PC-9 (cell line): ENCODE data around the gene GPR141. TPM values are rescaled to one million over a fixed set of nuclear protein-coding genes. Genes with fewer than 3 reads are reported as not detected.

Experiments used
- BruUV-seq: library from RNA; stranded (reverse); fragments of 400-500 nt; replicated peaks from 2 replicates; lab custom pipeline; 2021; lab: Mats Ljungman, UMichigan
- CTCF ChIA-PET: fragments of 300-600 bp; sonication (Branson Sonifier 250); formaldehyde crosslinking; loops from one replicate; lab custom pipeline; 2022; ENCODE audit warnings: antibody characterized with exemption; lab: Charles Lee
- POLR2A ChIA-PET: fragments of 300-600 bp; sonication (Branson Sonifier 250); formaldehyde crosslinking; loops from one replicate; lab custom pipeline; 2022; ENCODE audit warnings: antibody characterized with exemption; ENCODE audit not compliant: unreplicated experiment; lab: Charles Lee
- DNase-seq, 2 experiments: peaks; one replicate each; pipeline versions ENCODE4 v3.0.0 to v3.0.0-alpha.2; 2015 to 2022; ENCODE audit warnings: mixed read lengths in 1 of 2
- H2AFZ ChIP-seq: fragments of 200-600 bp; sonication (generic); 2 replicates; pipeline ENCODE4 v1.8.1; 2017; ENCODE audit warnings: antibody characterized with exemption
- H3F3A ChIP-seq: fragments of 200-600 bp; sonication (generic); 2 replicates; pipeline ENCODE4 v1.8.1; 2017; ENCODE audit warnings: antibody characterized with exemption, mild to moderate bottlenecking, low read depth; ENCODE audit not compliant: insufficient read depth
- H3K27ac ChIP-seq: fragments of 200-600 bp; sonication (generic); 2 replicates; pipeline ENCODE4 v1.6.1; 2016; ENCODE audit warnings: mixed run types
- H3K27me3 ChIP-seq: fragments of 200-600 bp; sonication (generic); 2 replicates; pipeline ENCODE4 v1.6.1; 2016; ENCODE audit warnings: low read depth, mixed run types; ENCODE audit not compliant: insufficient read depth
- H3K36me3 ChIP-seq: fragments of 200-600 bp; sonication (generic); 2 replicates; pipeline ENCODE4 v1.6.1; 2016; ENCODE audit warnings: low read depth, mixed run types
- H3K4me1 ChIP-seq: fragments of 200-600 bp; sonication (generic); replicated peaks from 2 replicates; pipeline ENCODE4 v1.6.1; 2016; ENCODE audit warnings: mixed run types; ENCODE audit not compliant: insufficient read depth
- H3K4me2 ChIP-seq: fragments of 200-600 bp; sonication (generic); 2 replicates; pipeline ENCODE4 v1.6.1; 2017; ENCODE audit warnings: mixed run types
- H3K4me3 ChIP-seq: fragments of 200-600 bp; sonication (generic); 2 replicates; pipeline ENCODE4 v1.6.1; 2016; ENCODE audit warnings: mixed run types
- H3K79me2 ChIP-seq: fragments of 200-600 bp; sonication (generic); 2 replicates; pipeline ENCODE4 v1.6.1; 2017; ENCODE audit warnings: low read depth, mixed run types
- H3K9me2 ChIP-seq: fragments of 200-600 bp; sonication (generic); 2 replicates; pipeline ENCODE4 v1.8.1; 2017; ENCODE audit warnings: mild to moderate bottlenecking; ENCODE audit not compliant: insufficient read depth
- H3K9me3 ChIP-seq: fragments of 200-600 bp; sonication (generic); 2 replicates; pipeline ENCODE4 v1.8.1; 2016; ENCODE audit warnings: low read depth; ENCODE audit not compliant: insufficient read depth
- H4K20me1 ChIP-seq: fragments of 200-600 bp; sonication (generic); 2 replicates; pipeline ENCODE4 v1.8.1; 2017; ENCODE audit not compliant: insufficient read depth
- EZH2 ChIP-seq: fragments of 200-600 bp; sonication (generic); IDR thresholded peaks from 2 replicates; pipeline ENCODE4 v1.8.0; 2017; ENCODE audit warnings: antibody characterized with exemption, low read depth
- intact Hi-C: fragments of 100-400 bp; cut with micrococcal nuclease; formaldehyde crosslinking; loops from one replicate; pipeline ENCODE4 v1.10.0; 2022; ENCODE audit not compliant: unreplicated experiment
- total RNA-seq: library from RNA; stranded (reverse); gene quantifications from 2 replicates; pipeline ENCODE4 v1.2.3, GENCODE V29; 2021
- TF ChIP-seq, protein P1 (sequence below): fragments of 200-600 bp; sonication (generic); conservative IDR thresholded peaks from 2 replicates; pipeline ENCODE4 v1.6.1; 2017; ENCODE audit warnings: mixed run types, antibody characterized with exemption, mild to moderate bottlenecking, moderate library complexity

GPR141 gene
- total RNA-seq, 1 experiment from 2014 or later = not detected

DNA sequence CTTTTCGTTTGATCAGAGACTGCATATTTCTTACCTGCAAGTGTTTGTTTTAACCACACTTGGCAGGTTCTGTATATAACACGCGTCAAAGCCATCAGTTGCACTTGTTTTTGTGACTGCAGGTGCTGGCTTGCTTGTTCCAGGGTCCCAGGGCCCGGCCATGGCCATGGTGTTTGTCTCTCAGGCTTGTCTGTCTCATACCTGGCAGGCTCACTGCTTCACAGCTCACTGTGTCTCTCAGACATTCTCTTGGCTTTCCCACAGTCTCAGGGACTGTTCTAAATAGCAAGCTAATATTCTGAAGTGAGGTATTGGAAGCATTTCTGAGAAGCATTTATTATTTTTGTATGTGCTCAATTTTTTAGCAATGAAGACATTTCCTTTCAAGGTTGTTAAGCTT is 46.9 kb downstream of the GPR141 start:
- Histone ChIP-seq H3K4me3 (no peak overlapping the region), H3K9me2 (no peaks in the 10 kb centered on the region; the same call in 1 of the 2 replicates), H3F3A (no peaks in the 10 kb centered on the region), H3K79me2 (no peaks in the 10 kb centered on the region), H3K9me3 (no peaks in the 10 kb centered on the region), H4K20me1 (no peaks in the 10 kb centered on the region), H3K4me2 (no peak overlapping the region), H3K27ac (no peak overlapping the region), H3K27me3 (peaks cover 13% of the 10 kb centered on the region; the same call in 1 of the 2 replicates), H2AFZ (no peak overlapping the region), H3K36me3 (no peaks in the 10 kb centered on the region), H3K4me1 (no peaks in the 10 kb centered on the region)
- no peak for DNase-seq
- ChIA-PET CTCF (interaction anchor here (0.5 kb wide), 1 partner anchor 23 kb away, joined by 10 read pairs; no protein-coding TSS in a partner anchor), POLR2A (no interaction called here)
- no peak for TF ChIP-seq EZH2
- TF ChIP-seq, protein P1, sequence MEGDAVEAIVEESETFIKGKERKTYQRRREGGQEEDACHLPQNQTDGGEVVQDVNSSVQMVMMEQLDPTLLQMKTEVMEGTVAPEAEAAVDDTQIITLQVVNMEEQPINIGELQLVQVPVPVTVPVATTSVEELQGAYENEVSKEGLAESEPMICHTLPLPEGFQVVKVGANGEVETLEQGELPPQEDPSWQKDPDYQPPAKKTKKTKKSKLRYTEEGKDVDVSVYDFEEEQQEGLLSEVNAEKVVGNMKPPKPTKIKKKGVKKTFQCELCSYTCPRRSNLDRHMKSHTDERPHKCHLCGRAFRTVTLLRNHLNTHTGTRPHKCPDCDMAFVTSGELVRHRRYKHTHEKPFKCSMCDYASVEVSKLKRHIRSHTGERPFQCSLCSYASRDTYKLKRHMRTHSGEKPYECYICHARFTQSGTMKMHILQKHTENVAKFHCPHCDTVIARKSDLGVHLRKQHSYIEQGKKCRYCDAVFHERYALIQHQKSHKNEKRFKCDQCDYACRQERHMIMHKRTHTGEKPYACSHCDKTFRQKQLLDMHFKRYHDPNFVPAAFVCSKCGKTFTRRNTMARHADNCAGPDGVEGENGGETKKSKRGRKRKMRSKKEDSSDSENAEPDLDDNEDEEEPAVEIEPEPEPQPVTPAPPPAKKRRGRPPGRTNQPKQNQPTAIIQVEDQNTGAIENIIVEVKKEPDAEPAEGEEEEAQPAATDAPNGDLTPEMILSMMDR = no peak
- BruUV-seq = no TSS peak
- intact Hi-C loops = no loop called here

DNA sequence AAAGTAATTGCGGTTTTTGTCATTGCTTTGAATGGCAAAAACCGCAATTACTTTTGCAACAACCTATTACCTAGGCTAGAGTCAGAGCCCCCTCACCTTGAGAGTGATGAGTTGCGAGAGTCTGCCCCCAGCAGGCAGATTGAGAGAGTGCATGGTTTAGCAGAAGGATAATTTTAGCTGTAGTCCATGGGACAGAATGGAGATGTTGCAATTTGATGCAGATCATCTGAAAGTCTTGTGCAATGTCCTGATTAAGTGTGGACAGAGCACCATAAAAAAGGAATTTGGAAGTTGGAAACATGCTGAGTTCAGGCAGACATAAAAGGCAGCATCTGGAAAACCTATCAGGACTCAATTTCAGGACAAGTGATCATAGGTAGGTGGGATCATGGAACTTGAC is 48.7 kb downstream of the GPR141 start:
- no peak overlapping the region for H3K4me3 ChIP-seq
- no peak overlapping the region for H3K27ac ChIP-seq
- no peak overlapping the region for H2AFZ ChIP-seq

DNA sequence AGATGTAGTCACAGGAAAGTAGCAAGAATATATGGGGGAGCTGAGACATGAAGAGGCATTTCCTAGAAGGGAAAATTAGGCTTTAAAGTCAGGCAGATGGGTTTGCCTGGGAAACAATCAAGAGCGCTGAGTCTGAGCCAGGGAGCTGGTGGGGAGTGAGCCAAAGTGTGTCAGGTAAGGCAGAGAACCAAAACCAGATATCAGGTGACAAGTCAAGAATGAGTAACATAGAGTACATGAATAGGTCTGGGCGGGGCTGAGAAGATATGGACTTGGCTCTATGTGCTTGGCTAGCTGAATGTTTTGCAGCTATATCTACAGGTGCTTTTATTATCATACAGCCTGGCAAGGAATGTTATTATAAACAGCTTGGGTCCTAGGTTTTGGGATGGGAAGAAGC is 49.3 kb downstream of the GPR141 start:
- no TSS peak for BruUV-seq
- Histone ChIP-seq H2AFZ (no peak overlapping the region), H3K4me1 (no peaks in the 10 kb centered on the region), H3K27me3 (peaks cover 13% of the 10 kb centered on the region; the same call in 1 of the 2 replicates), H3K27ac (no peak overlapping the region), H4K20me1 (no peaks in the 10 kb centered on the region), H3K79me2 (no peaks in the 10 kb centered on the region), H3K4me3 (no peak overlapping the region), H3K36me3 (no peaks in the 10 kb centered on the region), H3F3A (no peaks in the 10 kb centered on the region), H3K9me2 (no peaks in the 10 kb centered on the region; the same call in 1 of the 2 replicates), H3K9me3 (no peaks in the 10 kb centered on the region), H3K4me2 (no peak overlapping the region)
- intact Hi-C loops = no loop called here
- ChIA-PET CTCF (no interaction called here), POLR2A (no interaction called here)
- TF ChIP-seq, protein P1 = no peak
- TF ChIP-seq EZH2 = no peak
- DNase-seq = no peak

More for the DNA sequence above, 48.7 kb downstream of the GPR141 start:
- no TSS peak for BruUV-seq
- Histone ChIP-seq H3K27me3 (peaks cover 13% of the 10 kb centered on the region; the same call in 1 of the 2 replicates), H3K4me1 (no peaks in the 10 kb centered on the region), H4K20me1 (no peaks in the 10 kb centered on the region), H3F3A (no peaks in the 10 kb centered on the region), H3K4me2 (no peak overlapping the region), H3K79me2 (no peaks in the 10 kb centered on the region), H3K9me3 (no peaks in the 10 kb centered on the region), H3K36me3 (no peaks in the 10 kb centered on the region), H3K9me2 (no peaks in the 10 kb centered on the region; the same call in 1 of the 2 replicates)
- ChIA-PET CTCF (no interaction called here), POLR2A (no interaction called here)
- no peak for TF ChIP-seq EZH2
- TF ChIP-seq, protein P1 = peak; percentile 52
- peak in 1 of 2 experiments; percentile 2 for DNase-seq
- intact Hi-C loops = no loop called here
